HEK293T (cell line): ENCODE data around the gene TATDN3.
"Not testable (repeated sequence)": the region's sequence is repeated elsewhere in the genome, so short reads cannot be mapped to it uniquely, and the experiment has no call there.

Source experiments
- CTCF ChIA-PET: fragments of 350-600 bp; formaldehyde crosslinking; extraction: SDS; loops from one replicate; lab custom pipeline; 2021; ENCODE audit warnings: antibody characterized with exemption, inconsistent platforms; lab: Yijun Ruan, JAX
- POLR2A ChIA-PET: fragments of 350-600 bp; formaldehyde crosslinking; extraction: SDS; loops from one replicate; lab custom pipeline; 2020; ENCODE audit warnings: antibody characterized with exemption, inconsistent platforms; lab: Yijun Ruan, JAX
- DNase-seq: peaks from one replicate; pipeline ENCODE4 v3.0.0; 2012; ENCODE audit warnings: mixed read lengths; ENCODE audit errors: extremely low spot score
- ARNT ChIP-seq: fragments of 450-650 bp; IDR thresholded peaks from 2 replicates; pipeline ENCODE4 v1.6.1; 2017; ENCODE audit warnings: mild to moderate bottlenecking
- BHLHE40 ChIP-seq: fragments of 450-650 bp; IDR thresholded peaks from 2 replicates; pipeline ENCODE4 v1.6.1; 2016; ENCODE audit warnings: mild to moderate bottlenecking, moderate library complexity, borderline replicate concordance
- CTBP1 ChIP-seq: fragments of 450-650 bp; IDR thresholded peaks from 2 replicates; pipeline ENCODE4 v1.6.1; 2016; ENCODE audit warnings: borderline replicate concordance
- ELF4 ChIP-seq: fragments of 450-650 bp; IDR thresholded peaks from 2 replicates; pipeline ENCODE4 v1.6.1; 2017; ENCODE audit warnings: antibody characterized with exemption
- FOXA1 ChIP-seq: fragments of 450-650 bp; IDR thresholded peaks from 2 replicates; pipeline ENCODE4 v1.6.1; 2016; ENCODE audit warnings: mild to moderate bottlenecking
- FOXK2 ChIP-seq: fragments of 450-650 bp; IDR thresholded peaks from 2 replicates; pipeline ENCODE4 v1.6.1; 2016; ENCODE audit warnings: mild to moderate bottlenecking
- FOXM1 ChIP-seq: fragments of 450-650 bp; IDR thresholded peaks from 2 replicates; pipeline ENCODE4 v1.6.1; 2017; ENCODE audit warnings: mild to moderate bottlenecking, borderline replicate concordance
- HDGF ChIP-seq: fragments of 450-650 bp; IDR thresholded peaks from 2 replicates; pipeline ENCODE4 v1.6.1; 2017; ENCODE audit warnings: antibody characterized with exemption, borderline replicate concordance
- L3MBTL2 ChIP-seq: fragments of 450-650 bp; conservative IDR thresholded peaks from 2 replicates; pipeline ENCODE4 v1.6.1; 2016; ENCODE audit warnings: mild to moderate bottlenecking
- LEF1 ChIP-seq: fragments of 450-650 bp; IDR thresholded peaks from 2 replicates; pipeline ENCODE4 v1.6.1; 2017; ENCODE audit warnings: mild to moderate bottlenecking, borderline replicate concordance
- NFRKB ChIP-seq: fragments of 450-650 bp; IDR thresholded peaks from 2 replicates; pipeline ENCODE4 v1.6.1; 2016; ENCODE audit warnings: mild to moderate bottlenecking, moderate library complexity
- SP1 ChIP-seq: fragments of 450-650 bp; IDR thresholded peaks from 2 replicates; pipeline ENCODE4 v1.6.1; 2017
- SUZ12 ChIP-seq: fragments of 450-650 bp; IDR thresholded peaks from 2 replicates; pipeline ENCODE4 v1.6.1; 2016; ENCODE audit warnings: mild to moderate bottlenecking
- TARDBP ChIP-seq: fragments of 450-650 bp; IDR thresholded peaks from 2 replicates; pipeline ENCODE4 v1.6.1; 2016
- ZNF384 ChIP-seq: fragments of 450-650 bp; IDR thresholded peaks from 2 replicates; pipeline ENCODE4 v1.6.1; 2016
- TF ChIP-seq, protein P1 (sequence below): fragments of 450-650 bp; IDR thresholded peaks from 2 replicates; pipeline ENCODE4 v1.6.1; 2016

Gene TATDN3

DNA sequence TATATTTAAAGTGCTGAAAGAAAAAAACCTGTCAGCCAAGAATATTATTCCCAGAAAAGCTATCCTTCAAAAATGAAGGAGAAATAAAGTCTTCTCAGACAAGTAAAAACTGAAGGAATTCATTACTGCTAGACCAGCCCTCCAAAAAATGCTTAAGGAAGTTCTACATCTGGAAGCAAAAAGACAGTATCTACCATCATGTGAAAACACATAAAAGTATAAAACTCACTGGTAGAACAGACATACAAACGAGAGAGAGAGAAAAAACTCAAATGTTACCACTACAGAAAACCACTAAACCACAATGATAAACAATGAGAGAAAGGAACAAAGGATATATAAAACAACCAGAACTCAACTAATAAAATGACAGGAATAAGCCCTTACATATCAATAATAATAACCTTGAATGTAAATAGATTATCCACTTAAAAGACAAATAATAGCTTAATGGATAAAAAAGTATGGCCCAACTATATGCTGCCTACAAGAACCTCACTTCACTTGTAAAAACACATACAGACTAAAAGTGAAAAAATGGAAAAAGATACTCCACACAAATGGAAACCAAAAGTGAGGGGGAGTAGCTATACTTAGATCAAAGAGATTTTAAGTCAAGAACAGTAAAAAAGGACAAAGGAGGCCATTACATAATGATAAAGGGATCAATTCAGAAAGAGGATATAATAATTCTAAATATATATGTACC lies 22.1 kb upstream of the TATDN3 start:
- ChIA-PET CTCF (interaction anchor here (0.7 kb wide), 1 partner anchor 12 kb away, joined by 9 read pairs; no protein-coding TSS in a partner anchor), POLR2A (no interaction called here)
- TF ChIP-seq ELF4 (no peak), ZNF384 (no peak), HDGF (no peak), ARNT (no peak), FOXA1 (no peak)
- DNase-seq: no peak

DNA sequence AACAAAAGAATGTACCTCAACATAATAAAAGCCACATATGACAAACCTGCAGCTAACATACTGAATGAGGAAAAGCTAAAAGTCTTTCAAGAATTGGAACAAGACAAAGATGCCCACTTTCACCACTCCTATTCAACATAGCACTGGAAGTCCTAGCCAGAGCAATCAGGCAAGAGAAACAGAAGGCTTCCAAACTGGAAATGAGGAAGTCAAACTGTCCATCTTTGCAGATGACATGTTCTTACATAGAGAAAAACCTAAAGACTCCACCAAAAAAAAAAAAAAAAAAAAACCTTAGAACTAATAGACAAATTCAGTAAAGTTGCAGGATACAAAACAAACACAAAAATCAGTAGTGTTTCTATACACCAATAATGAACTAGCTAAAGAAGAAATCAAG lies 20.4 kb upstream of the TATDN3 start:
- ChIA-PET POLR2A (no interaction called here), CTCF (no interaction called here)
- DNase-seq: no peak
- TF ChIP-seq L3MBTL2 (no peak), NFRKB (no peak), ARNT (no peak), CTBP1 (no peak), HDGF (no peak), LEF1 (no peak), ELF4 (no peak), SUZ12 (no peak), FOXK2 (no peak), ZNF384 (no peak)
- TF ChIP-seq, protein P1, sequence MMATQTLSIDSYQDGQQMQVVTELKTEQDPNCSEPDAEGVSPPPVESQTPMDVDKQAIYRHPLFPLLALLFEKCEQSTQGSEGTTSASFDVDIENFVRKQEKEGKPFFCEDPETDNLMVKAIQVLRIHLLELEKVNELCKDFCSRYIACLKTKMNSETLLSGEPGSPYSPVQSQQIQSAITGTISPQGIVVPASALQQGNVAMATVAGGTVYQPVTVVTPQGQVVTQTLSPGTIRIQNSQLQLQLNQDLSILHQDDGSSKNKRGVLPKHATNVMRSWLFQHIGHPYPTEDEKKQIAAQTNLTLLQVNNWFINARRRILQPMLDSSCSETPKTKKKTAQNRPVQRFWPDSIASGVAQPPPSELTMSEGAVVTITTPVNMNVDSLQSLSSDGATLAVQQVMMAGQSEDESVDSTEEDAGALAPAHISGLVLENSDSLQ: no peak

DNA sequence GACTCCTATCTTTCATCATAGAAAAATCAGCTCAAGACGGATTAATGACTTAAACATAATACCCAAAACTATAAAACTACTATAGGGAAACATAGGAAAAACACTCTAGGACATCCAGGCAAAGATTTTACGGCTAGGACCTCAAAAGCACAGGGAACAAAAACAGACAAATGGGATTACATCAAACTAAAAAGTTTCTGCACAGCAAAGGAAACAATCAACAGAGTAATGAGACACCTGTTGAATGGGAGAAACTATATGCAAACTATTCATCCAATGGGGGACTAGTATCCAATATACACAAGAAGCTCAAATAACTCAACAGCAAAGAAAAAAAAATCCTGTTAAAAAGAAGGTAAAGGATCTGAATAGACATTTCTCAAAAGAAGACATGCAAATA lies 18.7 kb upstream of the TATDN3 start:
- TF ChIP-seq FOXM1: no peak
- TF ChIP-seq SUZ12: no peak
- no peak for TF ChIP-seq CTBP1
- no peak for TF ChIP-seq LEF1
- TF ChIP-seq L3MBTL2: no peak
- no peak for TF ChIP-seq SP1
- no peak for TF ChIP-seq TARDBP
- TF ChIP-seq FOXK2: no peak
- TF ChIP-seq BHLHE40: no peak
- TF ChIP-seq ZNF384: no peak
- no peak for TF ChIP-seq ELF4
- no peak for TF ChIP-seq HDGF
- no peak for TF ChIP-seq FOXA1
- TF ChIP-seq, protein P1: no peak
- no peak for TF ChIP-seq ARNT
- no peak for TF ChIP-seq NFRKB
- CTCF ChIA-PET: interaction anchor here (0.6 to 0.9 kb wide), 2 partner anchors 10 to 316 kb away, joined by 3 to 4 read pairs; no protein-coding TSS in a partner anchor
- no peak for DNase-seq
- POLR2A ChIA-PET: no interaction called here

DNA sequence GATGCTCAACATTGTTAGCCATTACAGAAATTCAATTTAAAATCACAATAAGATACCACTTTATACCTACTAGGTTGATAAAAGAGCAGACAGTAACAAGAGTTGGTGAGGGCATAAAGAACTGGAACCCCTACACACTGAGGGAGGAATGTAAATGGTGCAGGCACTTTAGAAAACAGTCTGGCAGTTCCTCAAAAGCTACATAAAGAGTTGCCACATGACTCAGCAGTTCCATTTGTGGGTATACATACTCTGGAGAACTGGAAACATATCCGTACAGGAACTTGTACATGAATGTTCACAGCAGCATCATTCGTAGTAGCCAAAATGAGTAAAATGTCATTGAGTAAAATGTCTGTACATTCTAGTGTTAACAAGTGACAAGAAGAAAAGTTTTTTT lies 17.1 kb upstream of the TATDN3 start:
- no peak for DNase-seq
- ChIA-PET POLR2A (no interaction called here), CTCF (no interaction called here)
- TF ChIP-seq CTBP1 (no peak), SUZ12 (no peak), HDGF (no peak), ELF4 (no peak), FOXA1 (no peak), TARDBP (no peak), SP1 (no peak), ZNF384 (no peak), NFRKB (no peak), FOXK2 (no peak), L3MBTL2 (no peak), ARNT (no peak), BHLHE40 (no peak), FOXM1 (no peak), LEF1 (no peak)
- TF ChIP-seq, protein P1: no peak

DNA sequence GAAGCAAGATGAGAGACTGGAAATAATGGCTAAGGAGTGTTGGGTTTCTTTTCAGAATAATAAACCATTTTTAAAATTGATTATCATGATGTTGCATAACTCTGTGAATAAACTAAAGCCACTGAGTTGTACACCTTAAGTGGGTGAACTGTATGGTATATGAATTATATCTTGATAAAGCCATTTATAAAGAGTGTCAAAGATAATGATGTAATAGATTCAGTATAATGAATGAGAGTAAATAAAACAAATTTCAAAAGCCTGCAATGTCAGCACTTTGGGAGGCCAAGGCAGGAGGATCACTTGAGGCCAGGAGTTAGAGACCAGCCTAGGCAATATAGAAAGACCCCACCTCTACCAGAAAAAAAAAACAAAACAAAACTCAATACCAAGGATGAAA lies 16.5 kb upstream of the TATDN3 start:
- TF ChIP-seq FOXK2: no peak
- no peak for TF ChIP-seq BHLHE40
- no peak for TF ChIP-seq TARDBP
- no peak for TF ChIP-seq ZNF384
- no peak for TF ChIP-seq L3MBTL2
- no peak for DNase-seq
- CTCF ChIA-PET: no interaction called here
- POLR2A ChIA-PET: no interaction called here

DNA sequence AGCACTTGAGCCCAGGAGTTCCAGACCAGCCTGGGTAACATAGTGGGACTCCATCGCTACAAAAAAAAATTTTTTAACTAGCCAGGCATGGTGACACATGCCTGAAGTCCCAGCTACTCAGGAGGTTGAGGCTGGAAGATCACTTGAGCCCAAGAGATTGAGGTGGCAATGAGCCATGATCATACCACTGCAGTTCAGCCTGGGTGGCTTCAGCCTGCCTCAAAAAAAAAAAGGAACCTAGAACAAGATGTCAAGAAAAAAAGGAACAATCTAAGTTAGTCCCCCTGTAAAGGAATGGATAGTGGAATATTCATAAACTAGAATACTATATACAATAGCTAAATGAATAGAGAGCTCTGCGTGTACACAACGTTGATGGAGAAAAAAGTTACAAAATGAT lies 14.5 kb upstream of the TATDN3 start:
- TF ChIP-seq LEF1: no peak
- no peak for TF ChIP-seq FOXM1
- TF ChIP-seq FOXK2: no peak
- TF ChIP-seq ARNT: no peak
- TF ChIP-seq CTBP1: no peak
- TF ChIP-seq HDGF: no peak
- no peak for TF ChIP-seq NFRKB
- DNase-seq: no peak
- ChIA-PET CTCF (interaction anchor here (0.7 kb wide), 2 partner anchors 28 to 144 kb away, joined by 5 to 6 read pairs; no protein-coding TSS in a partner anchor), POLR2A (no interaction called here)

DNA sequence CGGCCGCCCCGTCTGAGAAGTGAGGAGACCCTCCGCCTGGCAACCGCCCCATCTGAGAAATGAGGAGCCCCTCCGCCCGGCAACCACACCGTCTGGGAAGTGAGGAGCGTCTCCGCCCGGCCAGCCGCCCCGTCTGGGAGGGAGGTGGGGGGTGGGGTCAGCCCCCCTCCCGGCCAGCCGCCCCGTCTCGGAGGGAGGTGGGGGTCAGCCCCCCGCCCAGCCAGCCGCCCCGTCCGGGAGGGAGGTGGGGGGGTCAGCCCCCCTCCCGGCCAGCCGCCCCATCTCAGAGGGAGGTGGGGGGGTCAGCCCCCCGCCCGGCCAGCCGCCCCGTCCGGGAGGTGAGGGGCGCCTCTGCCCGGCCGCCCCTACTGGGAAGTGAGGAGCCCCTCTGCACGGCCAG lies 12.6 kb upstream of the TATDN3 start:
- CTCF ChIA-PET, POLR2A ChIA-PET, DNase-seq: not testable (repeated sequence)
